ENCODE results near the gene LPAR1.

Gene LPAR1

GRCh38 chr9:110950041-110950645 is 88.1 kb downstream of the LPAR1 start:
- no peak for DNase-seq

GRCh38 chr9:110949081-110949480 is 89.2 kb downstream of the LPAR1 start:
- no peak for DNase-seq

- peak; percentile 12 for DNase-seq
Observed at GRCh38 chr9:110947491-110948044, 90.7 kb downstream of the LPAR1 start.

GRCh38 chr9:110942522-110942921 is 95.7 kb downstream of the LPAR1 start:
- DNase-seq, result no peak

- no peak for DNase-seq
Observed at GRCh38 chr9:110940951-110941557, 97.2 kb downstream of the LPAR1 start.

GRCh38 chr9:110939573-110939972 is 98.7 kb downstream of the LPAR1 start:
- DNase-seq, result no peak

GRCh38 chr9:110939047-110939446 is 99.2 kb downstream of the LPAR1 start:
- peak; percentile 16 for DNase-seq

GRCh38 chr9:110938242-110938641 is 100.0 kb downstream of the LPAR1 start:
- DNase-seq, result no peak

- DNase-seq, result no peak
Observed at GRCh38 chr9:110936719-110937452, 101.4 kb downstream of the LPAR1 start.

GRCh38 chr9:110936237-110936636 is 102.0 kb downstream of the LPAR1 start:
- DNase-seq, result no peak

GRCh38 chr9:110935829-110936228 is 102.4 kb downstream of the LPAR1 start:
- no peak for DNase-seq

- DNase-seq, result no peak
Observed at GRCh38 chr9:110933350-110934001, 104.8 kb downstream of the LPAR1 start.

- DNase-seq, result no peak
Observed at GRCh38 chr9:110932863-110933262, 105.4 kb downstream of the LPAR1 start.

- no peak for DNase-seq
Observed at GRCh38 chr9:110928599-110928998, 109.7 kb downstream of the LPAR1 start.

- DNase-seq, result no peak
Observed at GRCh38 chr9:110926828-110927487, 111.3 kb downstream of the LPAR1 start.

GRCh38 chr9:110923601-110924000 is 114.7 kb downstream of the LPAR1 start:
- no peak for DNase-seq

GRCh38 chr9:110922145-110922544 is 116.1 kb downstream of the LPAR1 start:
- DNase-seq, result no peak

GRCh38 chr9:110921705-110922104 is 116.6 kb downstream of the LPAR1 start:
- DNase-seq, result no peak

- DNase-seq, result peak; percentile 64
Observed at GRCh38 chr9:110919609-110920008, 118.7 kb downstream of the LPAR1 start.

- no peak for DNase-seq
Observed at GRCh38 chr9:110919050-110919435, 119.2 kb downstream of the LPAR1 start.

- peak; percentile 4 for DNase-seq
Observed at GRCh38 chr9:110918316-110919049, 119.8 kb downstream of the LPAR1 start.

- DNase-seq, result no peak
Observed at GRCh38 chr9:110916403-110916802, 121.9 kb downstream of the LPAR1 start.

Data from hematopoietic multipotent progenitor cell treated with erythropoietin and hydrocortisone succinate and interleukin-3 and kit ligand, for 6 days (in vitro differentiated cells).